ENCODE data around the gene AQP6. TPM values are rescaled to one million over a fixed set of nuclear protein-coding genes. Genes with fewer than 3 reads are reported as not detected.

Gene AQP6
- total RNA-seq, 4 donors from 2014 or later = not detected

GRCh38 chr12:50005175-50005574 is 32.4 kb downstream of the AQP6 start:
- Histone ChIP-seq H3K4me3 (no peak overlapping the region), H3K27me3 (no peaks in the 10 kb centered on the region), H3K27ac (no peak overlapping the region), H3K4me1 (no peaks in the 10 kb centered on the region), H3K9me3 (no peaks in the 10 kb centered on the region), H3K36me3 (peaks cover 27% of the 10 kb centered on the region)
- DNase-seq (ENCODE audit: low spot score in 2 of 2) = no peak
- no peak for TF ChIP-seq EP300 (IDR thresholded peaks at IDR 0.05)
- no peak for TF ChIP-seq CTCF (IDR thresholded peaks at IDR 0.05)
- no peak for TF ChIP-seq POLR2AphosphoS5 (IDR thresholded peaks at IDR 0.05)
- TF ChIP-seq POLR2A (IDR thresholded peaks at IDR 0.05) = no peak
- WGBS = 81% methylated on average over 3 of the region's 3 CpGs

- no peaks in the 10 kb centered on the region for H3K9me3 ChIP-seq
- H3K27ac ChIP-seq = no peak overlapping the region
- H3K36me3 ChIP-seq = peaks cover 17% of the 10 kb centered on the region
- DNase-seq (ENCODE audit: low spot score in 2 of 2) = no peak
- H3K27me3 ChIP-seq = no peaks in the 10 kb centered on the region
- no peak overlapping the region for H3K4me3 ChIP-seq
- WGBS = 90% methylated on average over 7 of the region's 7 CpGs
- no peaks in the 10 kb centered on the region for H3K4me1 ChIP-seq
- TF ChIP-seq EP300 (IDR thresholded peaks at IDR 0.05) (no peak), CTCF (IDR thresholded peaks at IDR 0.05) (no peak), POLR2AphosphoS5 (IDR thresholded peaks at IDR 0.05) (no peak), POLR2A (IDR thresholded peaks at IDR 0.05) (no peak)
Observed at GRCh38 chr12:50006280-50006679, 33.5 kb downstream of the AQP6 start.

GRCh38 chr12:50006754-50007442 is 34.2 kb downstream of the AQP6 start:
- 83% methylated on average over 1 of the region's 1 CpG for WGBS
- TF ChIP-seq POLR2A (IDR thresholded peaks at IDR 0.05) (no peak), EP300 (IDR thresholded peaks at IDR 0.05) (no peak), POLR2AphosphoS5 (IDR thresholded peaks at IDR 0.05) (no peak), CTCF (IDR thresholded peaks at IDR 0.05) (no peak)
- no peaks in the 10 kb centered on the region for H3K27me3 ChIP-seq
- peaks cover 13% of the 10 kb centered on the region for H3K36me3 ChIP-seq
- DNase-seq (ENCODE audit: low spot score in 2 of 2) = no peak
- no peaks in the 10 kb centered on the region for H3K4me1 ChIP-seq
- no peaks in the 10 kb centered on the region for H3K9me3 ChIP-seq
- no peak overlapping the region for H3K4me3 ChIP-seq
- H3K27ac ChIP-seq = no peak overlapping the region

DNA sequence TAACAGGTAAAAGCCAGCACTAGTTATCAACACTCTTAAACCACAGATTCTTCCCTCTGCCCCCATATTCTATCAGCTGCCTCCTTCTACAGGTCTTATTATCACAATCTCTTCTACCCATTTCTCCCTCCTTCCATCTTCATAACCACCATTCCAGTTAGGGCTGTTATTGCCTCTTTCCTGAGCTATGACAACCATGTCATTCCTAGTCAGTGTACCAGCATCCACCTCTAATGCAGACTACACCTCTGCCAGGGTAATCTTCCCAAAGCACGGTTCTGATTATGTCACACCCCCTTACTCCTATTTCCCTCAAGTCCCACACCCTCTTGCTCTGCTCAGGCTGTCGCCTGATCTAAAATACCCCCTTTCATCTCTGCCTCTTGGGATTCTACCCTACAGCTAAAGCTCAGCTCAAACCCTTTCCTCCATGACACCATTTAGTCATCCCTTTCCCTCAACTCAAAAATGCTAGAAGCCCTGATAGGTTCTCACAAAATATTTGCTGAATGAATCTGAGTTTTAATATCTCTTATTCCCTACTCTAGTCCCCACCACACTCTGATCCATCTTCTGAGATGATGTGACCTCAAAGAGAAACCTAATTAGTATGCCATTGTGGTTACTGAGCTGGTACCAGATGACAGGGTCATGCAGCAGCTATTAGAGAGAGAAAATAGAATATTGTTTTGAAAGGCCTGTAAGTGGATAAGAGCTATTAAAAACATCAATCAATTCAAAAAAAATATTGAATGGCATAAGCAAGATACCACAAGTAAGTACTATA is 40.8 kb downstream of the AQP6 start:
- no peak overlapping the region for H3K27ac ChIP-seq
- 83% methylated on average over 2 of the region's 2 CpGs for WGBS
- no peaks in the 10 kb centered on the region for H3K9me3 ChIP-seq

More for the DNA sequence above, 40.8 kb downstream of the AQP6 start:
- DNase-seq (ENCODE audit: low spot score in 2 of 2) = no peak
- Histone ChIP-seq H3K36me3 (no peaks in the 10 kb centered on the region), H3K4me1 (peaks cover 12% of the 10 kb centered on the region), H3K27me3 (no peaks in the 10 kb centered on the region), H3K4me3 (no peak overlapping the region)
- no peak for TF ChIP-seq EP300 (IDR thresholded peaks at IDR 0.05)
- no peak for TF ChIP-seq POLR2A (IDR thresholded peaks at IDR 0.05)
- TF ChIP-seq POLR2AphosphoS5 (IDR thresholded peaks at IDR 0.05) = no peak
- no peak for TF ChIP-seq CTCF (IDR thresholded peaks at IDR 0.05)
